Measurements from ENCODE around the gene MTMR12. TPM values are rescaled to one million over a fixed set of nuclear protein-coding genes. Genes with fewer than 3 reads are reported as not detected.
"Not testable (repeated sequence)": the region's sequence is repeated elsewhere in the genome, so short reads cannot be mapped to it uniquely, and the experiment has no call there.

Gene MTMR12
- polyA plus RNA-seq, 1 donor (not counting 4 experiments of a cell fraction or from before 2014, with no cell fraction given): 17.1 TPM

- dilution Hi-C loops (cut with MboI; ENCODE audit: extremely low pct_ligation_motif_present, low sequenced_read_pairs); FAIRE-seq: not testable (repeated sequence)
These were observed 24.6 kb downstream of the MTMR12 start for GRCh38 chr5:32288135-32288534.

GRCh38 chr5:32287525-32287924 is 25.2 kb downstream of the MTMR12 start:
- H4K20me1 ChIP-seq (ENCODE audit: control insufficient read depth, extremely low read depth, insufficient read depth, low read length); H3K27ac ChIP-seq (ENCODE audit: control insufficient read depth, insufficient read depth, low read length); H3K9me1 ChIP-seq (ENCODE audit: control insufficient read depth, extremely low read depth, insufficient read depth, low read length); H2AFZ ChIP-seq (ENCODE audit: control insufficient read depth, low read length); H3K9me3 ChIP-seq (ENCODE audit: control insufficient read depth, low read depth, low read length); H3K36me3 ChIP-seq (ENCODE audit: control insufficient read depth in 2 of 2, extremely low read depth in 1 of 2, insufficient read depth in 2 of 2, low read length in 2 of 2); H3K9ac ChIP-seq (ENCODE audit: control insufficient read depth, extremely low read depth, insufficient read depth, low read length); DNase-seq (ENCODE audit: low read depth, low spot score); dilution Hi-C loops (cut with MboI; ENCODE audit: extremely low pct_ligation_motif_present, low sequenced_read_pairs); H3K4me2 ChIP-seq (ENCODE audit: control insufficient read depth, extremely low read depth, insufficient read depth, low read depth, low read length); H3K27me3 ChIP-seq (ENCODE audit: control insufficient read depth, extremely low read depth, insufficient read depth, low read length); H3K4me1 ChIP-seq (ENCODE audit: control insufficient read depth, extremely low read depth, insufficient read depth, low read length); H3K4me3 ChIP-seq (ENCODE audit: control insufficient read depth in 2 of 3, extremely low read depth in 1 of 3, insufficient read depth in 2 of 3, low read depth in 1 of 3, low read length in 3 of 3); FAIRE-seq: not testable (repeated sequence)
- peaks cover 18% of the 10 kb centered on the region for H3K79me2 ChIP-seq (ENCODE audit: control insufficient read depth, insufficient read depth, low read length)

More at GRCh38 chr5:32288135-32288534, 24.6 kb downstream of the MTMR12 start:
- not testable (repeated sequence) for H3K9ac ChIP-seq (ENCODE audit: control insufficient read depth, extremely low read depth, insufficient read depth, low read length); H3K4me2 ChIP-seq (ENCODE audit: control insufficient read depth, extremely low read depth, insufficient read depth, low read depth, low read length); H3K9me1 ChIP-seq (ENCODE audit: control insufficient read depth, extremely low read depth, insufficient read depth, low read length); DNase-seq (ENCODE audit: low read depth, low spot score); H2AFZ ChIP-seq (ENCODE audit: control insufficient read depth, low read length); H3K4me3 ChIP-seq (ENCODE audit: control insufficient read depth in 2 of 3, extremely low read depth in 1 of 3, insufficient read depth in 2 of 3, low read depth in 1 of 3, low read length in 3 of 3); H3K36me3 ChIP-seq (ENCODE audit: control insufficient read depth in 2 of 2, extremely low read depth in 1 of 2, insufficient read depth in 2 of 2, low read length in 2 of 2); H3K4me1 ChIP-seq (ENCODE audit: control insufficient read depth, extremely low read depth, insufficient read depth, low read length); H4K20me1 ChIP-seq (ENCODE audit: control insufficient read depth, extremely low read depth, insufficient read depth, low read length); H3K27me3 ChIP-seq (ENCODE audit: control insufficient read depth, extremely low read depth, insufficient read depth, low read length); H3K9me3 ChIP-seq (ENCODE audit: control insufficient read depth, low read depth, low read length); H3K27ac ChIP-seq (ENCODE audit: control insufficient read depth, insufficient read depth, low read length)
- H3K79me2 ChIP-seq (ENCODE audit: control insufficient read depth, insufficient read depth, low read length): peaks cover 18% of the 10 kb centered on the region

GRCh38 chr5:32285510-32286138 is 27.1 kb downstream of the MTMR12 start:
- no peak for FAIRE-seq
- no peaks in the 10 kb centered on the region for H3K36me3 ChIP-seq (ENCODE audit: control insufficient read depth in 2 of 2, extremely low read depth in 1 of 2, insufficient read depth in 2 of 2, low read length in 2 of 2)
- no peaks in the 10 kb centered on the region for H3K27me3 ChIP-seq (ENCODE audit: control insufficient read depth, extremely low read depth, insufficient read depth, low read length)
- no peak for TF ChIP-seq CTCF (optimal IDR thresholded peaks at IDR 0.05 in 1 of 3, IDR thresholded peaks at IDR 0.05 in 1 of 3, conservative IDR thresholded peaks at IDR 0.05 in 1 of 3; ENCODE audit: extremely low read depth in 1 of 3, insufficient read depth in 2 of 3, low read length in 3 of 3)
- TF ChIP-seq EZH2 (IDR thresholded peaks at IDR 0.05; ENCODE audit: low read length): no peak
- no peak overlapping the region for H3K4me2 ChIP-seq (ENCODE audit: control insufficient read depth, extremely low read depth, insufficient read depth, low read depth, low read length)
- H3K9ac ChIP-seq (ENCODE audit: control insufficient read depth, extremely low read depth, insufficient read depth, low read length): no peak overlapping the region
- H3K27ac ChIP-seq (ENCODE audit: control insufficient read depth, insufficient read depth, low read length): no peak overlapping the region
- dilution Hi-C loops (cut with MboI; ENCODE audit: extremely low pct_ligation_motif_present, low sequenced_read_pairs): no loop called here
- no peak overlapping the region for H3K4me3 ChIP-seq (ENCODE audit: control insufficient read depth in 2 of 3, extremely low read depth in 1 of 3, insufficient read depth in 2 of 3, low read depth in 1 of 3, low read length in 3 of 3)
- no peak for DNase-seq (ENCODE audit: low read depth, low spot score)
- no peaks in the 10 kb centered on the region for H4K20me1 ChIP-seq (ENCODE audit: control insufficient read depth, extremely low read depth, insufficient read depth, low read length)
- no peak overlapping the region for H2AFZ ChIP-seq (ENCODE audit: control insufficient read depth, low read length)
- H3K79me2 ChIP-seq (ENCODE audit: control insufficient read depth, insufficient read depth, low read length): peaks cover 18% of the 10 kb centered on the region
- peaks cover 7% of the 10 kb centered on the region for H3K4me1 ChIP-seq (ENCODE audit: control insufficient read depth, extremely low read depth, insufficient read depth, low read length)
- H3K9me3 ChIP-seq (ENCODE audit: control insufficient read depth, low read depth, low read length): no peaks in the 10 kb centered on the region
- H3K9me1 ChIP-seq (ENCODE audit: control insufficient read depth, extremely low read depth, insufficient read depth, low read length): no peaks in the 10 kb centered on the region
